MCF 10A (cell line): Measurements from ENCODE around the gene CARD9. TPM values are rescaled to one million over a fixed set of nuclear protein-coding genes. Genes with fewer than 3 reads are reported as not detected.

Experiments used
- BruUV-seq: library from RNA; stranded (reverse); fragments of 400-500 nt; replicated peaks from 2 replicates; lab custom pipeline; 2021; lab: Mats Ljungman, UMichigan
- CTCF ChIA-PET: fragments of 300-600 bp; sonication (Branson Sonifier 250); formaldehyde crosslinking; extraction: SDS; loops from one replicate; lab custom pipeline; 2021; ENCODE audit warnings: antibody characterized with exemption, inconsistent platforms; lab: Yijun Ruan, JAX
- POLR2A ChIA-PET: fragments of 300-600, 350-650 bp; sonication (Branson Sonifier 250); formaldehyde crosslinking; extraction: SDS; loops from one replicate; lab custom pipeline; 2020; ENCODE audit warnings: antibody characterized with exemption, inconsistent platforms; lab: Yijun Ruan, JAX
- DNase-seq: peaks from one replicate; pipeline ENCODE4 v3.0.0-alpha.2; 2018; ENCODE audit not compliant: unreplicated experiment
- H3K27ac Mint-ChIP-seq: one replicate; pipeline ENCODE4 v1.8.0; 2022; ENCODE audit warnings: mild to moderate bottlenecking, low read depth, mixed read lengths; ENCODE audit not compliant: unreplicated experiment
- H3K27me3 Mint-ChIP-seq: one replicate; pipeline ENCODE4 v1.8.0; 2022; ENCODE audit warnings: mixed read lengths; ENCODE audit not compliant: insufficient read depth, unreplicated experiment
- H3K36me3 Mint-ChIP-seq: one replicate; pipeline ENCODE4 v1.8.0; 2022; ENCODE audit warnings: mild to moderate bottlenecking, moderate library complexity, mixed read lengths; ENCODE audit not compliant: insufficient read depth, unreplicated experiment
- H3K4me1 Mint-ChIP-seq: one replicate; pipeline ENCODE4 v1.8.0; 2022; ENCODE audit warnings: mixed read lengths; ENCODE audit not compliant: insufficient read depth, unreplicated experiment
- H3K4me3 Mint-ChIP-seq: one replicate; pipeline ENCODE4 v1.8.0; 2022; ENCODE audit warnings: mild to moderate bottlenecking, moderate library complexity, mixed read lengths; ENCODE audit not compliant: unreplicated experiment
- H3K9me3 Mint-ChIP-seq: one replicate; pipeline ENCODE4 v1.8.0; 2022; ENCODE audit warnings: mixed read lengths; ENCODE audit not compliant: unreplicated experiment
- CTCF ChIP-seq: fragments of 200-600 bp; IDR thresholded peaks from one replicate; pipeline ENCODE4 v1.8.0; 2022; ENCODE audit warnings: antibody characterized with exemption, mild to moderate bottlenecking; ENCODE audit not compliant: unreplicated experiment
- intact Hi-C: fragments of 100-400 bp; cut with micrococcal nuclease; formaldehyde crosslinking; loops from 2 replicates; pipeline ENCODE4 v1.14.1; 2022
- total RNA-seq: library from RNA; stranded (reverse); gene quantifications from 2 replicates; pipeline ENCODE4 v1.2.3, GENCODE V29; 2022

Gene CARD9
- total RNA-seq, 1 experiment from 2014 or later: 0.33 TPM

GRCh38 chr9:136329636-136330405 is 43.6 kb downstream of the CARD9 start:
- POLR2A ChIA-PET: no interaction called here
- Mint-ChIP-seq H3K9me3 (no peaks in the 10 kb centered on the region), H3K4me3 (no peak overlapping the region), H3K4me1 (no peaks in the 10 kb centered on the region), H3K27me3 (no peaks in the 10 kb centered on the region), H3K27ac (no peak overlapping the region), H3K36me3 (peaks cover 5% of the 10 kb centered on the region)
- intact Hi-C loops: no loop called here
- BruUV-seq: no TSS peak
- CTCF ChIA-PET: interaction anchor here (0.6 to 1.6 kb wide), 2 partner anchors 7 to 30 kb away, joined by 3 to 5 read pairs; no protein-coding TSS in a partner anchor
- TF ChIP-seq CTCF: no peak
- DNase-seq: no peak

- CTCF ChIA-PET: interaction anchor here (1.6 kb wide), 1 partner anchor 8 kb away, joined by 5 read pairs; no protein-coding TSS in a partner anchor
- H3K4me1 Mint-ChIP-seq: no peaks in the 10 kb centered on the region
These were observed 44.2 kb downstream of the CARD9 start for GRCh38 chr9:136329211-136329627.

GRCh38 chr9:136328622-136329041 is 44.8 kb downstream of the CARD9 start:
- Mint-ChIP-seq H3K36me3 (peaks cover 5% of the 10 kb centered on the region), H3K27me3 (no peaks in the 10 kb centered on the region), H3K9me3 (no peaks in the 10 kb centered on the region), H3K4me3 (peak overlapping the region; percentile 39), H3K27ac (peak overlapping the region; percentile 75), H3K4me1 (no peaks in the 10 kb centered on the region)
- TF ChIP-seq CTCF: no peak
- POLR2A ChIA-PET: interaction anchor here (0.5 kb wide), 1 partner anchor 82 kb away, joined by 3 read pairs; no protein-coding TSS in a partner anchor
- no TSS peak for BruUV-seq
- intact Hi-C loops: no loop called here
- CTCF ChIA-PET: interaction anchor here (1.6 kb wide), 1 partner anchor 9 kb away, joined by 5 read pairs; no protein-coding TSS in a partner anchor
- no peak for DNase-seq

More at GRCh38 chr9:136329211-136329627, 44.2 kb downstream of the CARD9 start:
- H3K27ac Mint-ChIP-seq: no peak overlapping the region
- no peak overlapping the region for H3K4me3 Mint-ChIP-seq
- H3K9me3 Mint-ChIP-seq: no peaks in the 10 kb centered on the region
- no peak for DNase-seq
- peaks cover 5% of the 10 kb centered on the region for H3K36me3 Mint-ChIP-seq
- no peak for TF ChIP-seq CTCF
- intact Hi-C loops: no loop called here
- no TSS peak for BruUV-seq
- no peaks in the 10 kb centered on the region for H3K27me3 Mint-ChIP-seq
- POLR2A ChIA-PET: no interaction called here

GRCh38 chr9:136328011-136328621 is 45.4 kb downstream of the CARD9 start:
- H3K9me3 Mint-ChIP-seq: no peaks in the 10 kb centered on the region
- no peaks in the 10 kb centered on the region for H3K27me3 Mint-ChIP-seq
- POLR2A ChIA-PET: interaction anchor here (0.5 to 0.9 kb wide), 3 partner anchors 22 to 83 kb away, joined by 3 read pairs; partner anchors contain the start of gene DNLZ
- H3K36me3 Mint-ChIP-seq: peaks cover 5% of the 10 kb centered on the region
- peak; percentile 17 for DNase-seq
- no TSS peak for BruUV-seq
- no peak for TF ChIP-seq CTCF
- H3K4me1 Mint-ChIP-seq: no peaks in the 10 kb centered on the region
- peak overlapping the region; percentile 75 for H3K27ac Mint-ChIP-seq
- CTCF ChIA-PET: interaction anchor here (1.4 to 1.6 kb wide), 2 partner anchors 9 to 73 kb away, joined by 3 to 5 read pairs; no protein-coding TSS in a partner anchor
- peak overlapping the region; percentile 39 for H3K4me3 Mint-ChIP-seq
- intact Hi-C loops: no loop called here
